ENCODE results near the gene ANKRD12. TPM values are rescaled to one million over a fixed set of nuclear protein-coding genes. Genes with fewer than 3 reads are reported as not detected.

ANKRD12 gene
- total and polyA plus RNA-seq, 4 donors = 23.8 to 97.1 (median 54.8) TPM

DNA sequence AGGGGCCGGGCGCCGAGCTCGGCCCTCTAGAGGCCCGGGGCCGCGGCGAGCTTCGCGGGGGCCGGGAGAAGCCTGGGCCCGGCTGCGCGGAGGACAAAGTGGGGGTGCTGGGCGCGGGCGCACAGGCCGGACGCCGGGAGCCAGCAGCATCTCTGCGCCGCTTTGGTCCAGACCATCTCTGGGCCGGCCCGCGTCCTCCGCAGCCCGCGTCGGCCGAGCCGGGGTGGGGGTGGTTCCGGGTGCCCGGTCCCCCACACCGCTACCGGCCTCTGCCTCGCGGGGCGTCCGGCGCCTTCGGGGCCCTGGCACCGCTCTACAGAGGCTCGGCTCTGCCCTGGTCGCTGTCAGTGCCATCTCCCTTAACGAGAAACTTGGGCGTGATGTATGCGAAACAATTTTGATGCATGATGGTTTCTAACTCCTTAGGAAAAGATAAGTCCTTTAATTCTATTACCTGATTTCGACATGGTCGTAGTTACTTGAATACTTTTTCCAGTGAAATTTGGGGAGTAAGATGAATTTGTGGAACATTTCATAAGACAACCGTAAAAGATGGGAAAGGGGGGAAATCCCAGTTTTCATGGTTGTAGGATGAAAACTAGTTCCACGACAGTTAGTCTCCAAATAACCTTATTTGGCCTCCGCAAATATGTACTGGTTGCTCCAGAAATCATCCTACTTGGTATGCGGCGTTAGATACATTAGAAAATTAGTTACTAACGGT, 198.6 kb downstream of the ANKRD12 start:
- H3K4me3 ChIP-seq (ENCODE audit: low read depth, low read length) = peak overlapping the region; percentile 62
- H3K9me3 ChIP-seq (ENCODE audit: control insufficient read depth, insufficient read depth, low read length) = no peaks in the 10 kb centered on the region
- H3K36me3 ChIP-seq (ENCODE audit: control insufficient read depth, insufficient read depth, low read length) = peaks cover 11% of the 10 kb centered on the region
- peak overlapping the region; percentile 48 for H3K27ac ChIP-seq (ENCODE audit: low read depth, low read length)
- WGBS (ENCODE audit: insufficient coverage) = under 1% methylated on average over 48 of the region's 55 CpGs
- DNase-seq (ENCODE audit: low read depth in 4 of 6, low spot score in 6 of 6) = peak in 4 of 6 donors; percentile 4 to 40 (median 20)
- peaks cover 14% of the 10 kb centered on the region for H3K4me1 ChIP-seq (ENCODE audit: control insufficient read depth, insufficient read depth, low read length)
- H3K27me3 ChIP-seq (ENCODE audit: control insufficient read depth, insufficient read depth, low read length) = no peaks in the 10 kb centered on the region

Small RNA genes lying within 50 kb of the gene (small RNA-seq; reads per million reads assigned to genes)
- not detected for gene RF00019 (ENCODE audit: low replicate concordance)

Other genes with a start within 250 kb of the ANKRD12 start
- 100 to 1,000 TPM; 108 to 157 TPM for gene NDUFV2, start 34.1 kb upstream of the ANKRD12 start, total RNA-seq
- 100 to 1,000 TPM; 133 to 142 TPM for gene NDUFV2, start 34.1 kb upstream of the ANKRD12 start, polyA plus RNA-seq (ENCODE audit: insufficient read length in 2 of 2)
- gene TWSG1, start 198.0 kb downstream of the ANKRD12 start, total RNA-seq = 10 to 100 TPM; 46.8 to 73.6 TPM
- 10 to 100 TPM; 32.5 to 33.1 TPM for gene TWSG1, start 198.0 kb downstream of the ANKRD12 start, polyA plus RNA-seq (ENCODE audit: insufficient read length in 2 of 2)

All from spinal cord (tissue), 10 donors.